B cell (primary cell): ENCODE data around the gene SIPA1. TPM values are rescaled to one million over a fixed set of nuclear protein-coding genes. Genes with fewer than 3 reads are reported as not detected.

Experiments
- ATAC-seq: fragments of 200-7000 bp; cut with Tn5 transposase; one replicate; pipeline ENCODE4 v1.10.0; 2021; ENCODE audit warnings: low read depth, mild to moderate bottlenecking, moderate number of reproducible peaks, moderate library complexity
- CTCF ChIA-PET: fragments of 350-600 bp; sonication (Branson Sonifier 250); formaldehyde crosslinking; loops from one replicate; lab custom pipeline; 2021; ENCODE audit warnings: antibody characterized with exemption, inconsistent platforms; lab: Charles Lee
- POLR2A ChIA-PET: fragments of 350-600 bp; sonication (Branson Sonifier 250); formaldehyde crosslinking; loops from one replicate; lab custom pipeline; 2021; ENCODE audit warnings: antibody characterized with exemption; lab: Charles Lee
- DNase-seq: peaks from one replicate; pipeline ENCODE4 v3.0.0; 2013
- H2AFZ ChIP-seq: 2 replicates; pipeline ENCODE4 v1.6.1; 2012; ENCODE audit warnings: mild to moderate bottlenecking, low read depth, low read length; ENCODE audit not compliant: insufficient read depth, poor library complexity, severe bottlenecking
- H3K27ac ChIP-seq, 2 donors: 1 replicate in 1 of 2; 2 replicates in 1 of 2; pipeline ENCODE4 v1.5.1; 2012 to 2013; ENCODE audit warnings: low read length in 2 of 2, mild to moderate bottlenecking in 2 of 2, moderate library complexity in 1 of 2
- H3K27me3 ChIP-seq, 4 experiments: fragments of 200-600 bp in 1 of 4; sonication (generic) in 1 of 4; replicated peaks in 1 of 4; 1 replicate in 2 of 4; 2 replicates in 2 of 4; pipeline versions ENCODE4 v1.6.1 to v1.7.0; 2013 to 2016; ENCODE audit warnings: low read length in 3 of 4, mild to moderate bottlenecking in 2 of 4, mixed read lengths in 1 of 4, moderate library complexity in 1 of 4; ENCODE audit not compliant: insufficient read depth in 4 of 4, control insufficient read depth in 3 of 4; ENCODE audit errors: control extremely low read depth in 1 of 4
- H3K36me3 ChIP-seq, 2 experiments: replicated peaks in 1 of 2; 1 replicate in 1 of 2; 2 replicates in 1 of 2; pipeline versions ENCODE4 v1.6.1 to v1.7.1; 2013; ENCODE audit warnings: low read length in 1 of 2; ENCODE audit not compliant: insufficient read depth in 2 of 2, control insufficient read depth in 1 of 2; ENCODE audit errors: control extremely low read depth in 1 of 2, extremely low read depth in 1 of 2
- H3K4me1 ChIP-seq, 2 donors: fragments of 200-600 bp in 1 of 2; sonication (generic) in 1 of 2; 1 replicate in 1 of 2; 2 replicates in 1 of 2; pipeline versions ENCODE4 v1.5.1 to v1.6.1; 2013 to 2017; ENCODE audit warnings: low read length in 2 of 2; ENCODE audit not compliant: control insufficient read depth in 2 of 2, insufficient read depth in 2 of 2
- H3K4me2 ChIP-seq: replicated peaks from 2 replicates; pipeline ENCODE3; 2012; ENCODE audit warnings: mild to moderate bottlenecking, low read depth, low read length; ENCODE audit not compliant: poor library complexity, severe bottlenecking
- H3K4me3 ChIP-seq, 5 experiments: fragments of 200-600 bp in 1 of 5; sonication (generic) in 1 of 5; 1 replicate in 3 of 5; 2 replicates in 2 of 5; pipeline versions ENCODE4 v1.5.1 to v1.7.0; 2011 to 2016; ENCODE audit warnings: low read length in 4 of 5, mild to moderate bottlenecking in 4 of 5, low read depth in 2 of 5, control low read depth in 1 of 5, moderate library complexity in 1 of 5; ENCODE audit not compliant: insufficient read depth in 1 of 5; ENCODE audit errors: control extremely low read depth in 1 of 5, extremely low read depth in 1 of 5
- H3K79me2 ChIP-seq: fragments of 200-600 bp; sonication (generic); one replicate; pipeline ENCODE4 v1.6.0; 2016; ENCODE audit warnings: low read length; ENCODE audit not compliant: control insufficient read depth, insufficient read depth
- H3K9ac ChIP-seq: fragments of 200-600 bp; sonication (generic); 2 replicates; pipeline ENCODE4 v1.6.1; 2017; ENCODE audit warnings: mild to moderate bottlenecking, low read length, moderate library complexity
- H3K9me3 ChIP-seq, 3 donors: one replicate each; pipeline versions ENCODE4 v1.6.1 to v1.7.1; 2013; ENCODE audit warnings: low read length in 2 of 3; ENCODE audit not compliant: control insufficient read depth in 2 of 3, insufficient read depth in 1 of 3; ENCODE audit errors: control extremely low read depth in 1 of 3
- H4K20me1 ChIP-seq: 2 replicates; pipeline ENCODE4 v1.6.0; 2012; ENCODE audit warnings: mild to moderate bottlenecking, low read length; ENCODE audit not compliant: insufficient read depth, control insufficient read depth, poor library complexity, severe bottlenecking
- H3K27ac Mint-ChIP-seq: one replicate; pipeline ENCODE4 v1.8.0; 2021; ENCODE audit warnings: mixed read lengths
- H3K27me3 Mint-ChIP-seq: one replicate; pipeline ENCODE4 v1.8.0; 2021; ENCODE audit warnings: mixed read lengths
- H3K4me1 Mint-ChIP-seq: one replicate; pipeline ENCODE4 v1.8.0; 2021; ENCODE audit warnings: mixed read lengths
- H3K4me3 Mint-ChIP-seq: one replicate; pipeline ENCODE4 v1.8.0; 2021; ENCODE audit warnings: mixed read lengths
- H3K9me3 Mint-ChIP-seq: one replicate; pipeline ENCODE4 v1.8.0; 2022; ENCODE audit warnings: mixed read lengths; ENCODE audit not compliant: insufficient read depth
- CTCF ChIP-seq: fragments of 200-600 bp; IDR thresholded peaks from one replicate; pipeline ENCODE4 v1.8.0; 2022; ENCODE audit warnings: antibody characterized with exemption, mild to moderate bottlenecking
- EZH2 ChIP-seq: IDR thresholded peaks from 2 replicates; pipeline ENCODE4 v1.6.1; 2012; ENCODE audit warnings: borderline replicate concordance, low read depth, mild to moderate bottlenecking, moderate library complexity, low read length; ENCODE audit not compliant: insufficient read depth, poor library complexity, severe bottlenecking
- WGBS: methylation state at CpG from one replicate; pipeline ENCODE4 v1.1.5; 2013; ENCODE audit warnings: missing lambda C conversion rate; ENCODE audit not compliant: insufficient coverage; 5-methylcytosine and 5-hydroxymethylcytosine counted together
- intact Hi-C: fragments of 100-400 bp; cut with micrococcal nuclease; formaldehyde crosslinking; loops from one replicate; pipeline ENCODE4 v1.10.0; 2022
- polyA plus RNA-seq: library from polyadenylated mRNA; depleted of rRNA; stranded (reverse); fragments of >200 nt; gene quantifications from 2 replicates; pipeline ENCODE4 v1.2.3, GENCODE V29; 2012
- total RNA-seq, 2 donors: library from RNA; stranded (reverse); fragments of 120-200 nt in 1 of 2; gene quantifications; 1 replicate in 1 of 2; 2 replicates in 1 of 2; pipeline versions ENCODE4 v1.2.3 to v1.2.4, GENCODE V29; 2013 to 2022

The SIPA1 gene
- total and polyA plus RNA-seq, 2 donors (not counting 1 experiment from before 2014, with no cell fraction given) = 314 to 448 TPM

- DNase-seq (no peak), ATAC-seq (no peak)
- intact Hi-C loops = loop anchor here (1.0 kb wide), 7 partner anchors 11 to 112 kb away; partner anchors contain the start of genes KAT5, PCNX3 and ZNRD2
- TF ChIP-seq CTCF = no peak
- TF ChIP-seq EZH2 = no peak
- Histone ChIP-seq H3K27ac (peak overlapping the region; percentile 66 to 90), H3K4me1 (peaks cover 22 to 44% of the 10 kb centered on the region in 2 donors), H4K20me1 (peaks cover 65% of the 10 kb centered on the region), H3K4me2 (peak overlapping the region; percentile 79), H3K36me3 (peaks cover 0 to 77% of the 10 kb centered on the region in 2 experiments), H3K79me2 (peaks cover 4% of the 10 kb centered on the region), H3K9ac (peak overlapping the region; percentile 67), H2AFZ (no peak overlapping the region), H3K4me3 (peak overlapping the region in 4 of 5 experiments; percentile 57 to 74 (median 70)), H3K9me3 (no peaks in the 10 kb centered on the region), H3K27me3 (no peaks in the 10 kb centered on the region)
- WGBS = 37% methylated on average over 28 of the region's 28 CpGs
- Mint-ChIP-seq H3K27ac (peak overlapping the region; percentile 98), H3K9me3 (no peaks in the 10 kb centered on the region), H3K27me3 (no peaks in the 10 kb centered on the region), H3K4me1 (peaks cover 51% of the 10 kb centered on the region), H3K4me3 (peak overlapping the region; percentile 96)
- CTCF ChIA-PET = interaction anchor here (1.0 to 5.0 kb wide), 5 partner anchors 12 to 111 kb away, joined by 4 to 50 read pairs (median 18); partner anchors contain the start of genes KAT5, RELA and SIPA1
- POLR2A ChIA-PET = interaction anchor here (0.6 to 4.8 kb wide), 10 partner anchors 8 to 205 kb away, joined by 3 to 116 read pairs (median 6); partner anchors contain the start of genes CFL1, KAT5, PCNX3 and RELA
Observed at GRCh38 chr11:65651589-65652510, 13.9 kb downstream of the SIPA1 start.
